ENCODE data around the gene AASS. TPM values are rescaled to one million over a fixed set of nuclear protein-coding genes. Genes with fewer than 3 reads are reported as not detected.

Gene AASS
- total RNA-seq, 1 experiment from 2014 or later, result 11.3 TPM

DNA sequence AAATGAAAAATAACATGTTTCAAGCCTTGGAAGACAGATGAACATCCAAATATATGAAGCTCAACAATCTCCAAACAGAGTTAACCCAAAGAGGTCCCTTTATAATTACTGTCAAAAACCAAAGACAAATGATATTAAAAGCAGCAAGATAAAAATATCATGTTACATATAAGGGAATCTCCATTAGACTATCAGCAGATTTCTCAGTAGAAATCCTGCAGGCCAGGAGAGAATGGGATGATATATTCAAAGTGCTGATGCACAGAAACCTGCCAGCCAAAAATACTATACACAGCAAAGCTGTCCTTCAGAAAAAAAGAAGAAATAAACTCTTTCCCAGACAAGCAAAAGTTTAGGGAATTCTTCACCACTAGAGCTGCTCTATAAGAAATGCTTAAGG lies 41.0 kb downstream of the AASS start:
- peaks cover 26% of the 10 kb centered on the region for H3K9me3 Mint-ChIP-seq (ENCODE audit: unreplicated experiment)
- Histone ChIP-seq H3K4me1 (no peaks in the 10 kb centered on the region), H3K9me3 (peaks cover 10% of the 10 kb centered on the region; the same call in 1 of the 2 replicates), H3K36me3 (ENCODE audit: control insufficient read depth, insufficient read depth, low read length) (no peaks in the 10 kb centered on the region), H3K27me3 (replicated peaks; ENCODE audit: control insufficient read depth, insufficient read depth, low read length) (no peaks in the 10 kb centered on the region), H3K4me3 (ENCODE audit: low read depth, low read length) (no peak overlapping the region)
- no peak overlapping the region for H3K27ac Mint-ChIP-seq (ENCODE audit: unreplicated experiment)
- H3K4me3 Mint-ChIP-seq (ENCODE audit: unreplicated experiment), result no peak overlapping the region
- intact Hi-C loops (cut with micrococcal nuclease; ENCODE audit: unreplicated experiment), result no loop called here
- peaks cover 15% of the 10 kb centered on the region for H3K36me3 Mint-ChIP-seq (ENCODE audit: insufficient read depth, unreplicated experiment)
- BruUV-seq (replicated peaks), result no TSS peak
- POLR2A ChIA-PET, result no interaction called here
- DNase-seq, result no peak
- H3K4me1 Mint-ChIP-seq (ENCODE audit: low read depth, unreplicated experiment), result no peaks in the 10 kb centered on the region
- CTCF ChIA-PET, result no interaction called here
- H3K27me3 Mint-ChIP-seq (ENCODE audit: insufficient read depth, unreplicated experiment), result no peaks in the 10 kb centered on the region
- TF ChIP-seq, protein P1, sequence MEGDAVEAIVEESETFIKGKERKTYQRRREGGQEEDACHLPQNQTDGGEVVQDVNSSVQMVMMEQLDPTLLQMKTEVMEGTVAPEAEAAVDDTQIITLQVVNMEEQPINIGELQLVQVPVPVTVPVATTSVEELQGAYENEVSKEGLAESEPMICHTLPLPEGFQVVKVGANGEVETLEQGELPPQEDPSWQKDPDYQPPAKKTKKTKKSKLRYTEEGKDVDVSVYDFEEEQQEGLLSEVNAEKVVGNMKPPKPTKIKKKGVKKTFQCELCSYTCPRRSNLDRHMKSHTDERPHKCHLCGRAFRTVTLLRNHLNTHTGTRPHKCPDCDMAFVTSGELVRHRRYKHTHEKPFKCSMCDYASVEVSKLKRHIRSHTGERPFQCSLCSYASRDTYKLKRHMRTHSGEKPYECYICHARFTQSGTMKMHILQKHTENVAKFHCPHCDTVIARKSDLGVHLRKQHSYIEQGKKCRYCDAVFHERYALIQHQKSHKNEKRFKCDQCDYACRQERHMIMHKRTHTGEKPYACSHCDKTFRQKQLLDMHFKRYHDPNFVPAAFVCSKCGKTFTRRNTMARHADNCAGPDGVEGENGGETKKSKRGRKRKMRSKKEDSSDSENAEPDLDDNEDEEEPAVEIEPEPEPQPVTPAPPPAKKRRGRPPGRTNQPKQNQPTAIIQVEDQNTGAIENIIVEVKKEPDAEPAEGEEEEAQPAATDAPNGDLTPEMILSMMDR (IDR thresholded peaks at IDR 0.05; ENCODE audit: insufficient read depth in 1 of 2, low read depth in 1 of 2, low read length in 1 of 2, severe bottlenecking in 1 of 2, unreplicated experiment in 1 of 2), result no peak

GRCh38 chr7:122100021-122100420 lies 44.0 kb downstream of the AASS start:
- Histone ChIP-seq H3K36me3 (ENCODE audit: control insufficient read depth, insufficient read depth, low read length) (no peaks in the 10 kb centered on the region), H3K4me3 (ENCODE audit: low read depth, low read length) (no peak overlapping the region), H3K4me1 (no peaks in the 10 kb centered on the region), H3K27me3 (replicated peaks; ENCODE audit: control insufficient read depth, insufficient read depth, low read length) (no peaks in the 10 kb centered on the region), H3K9me3 (peaks cover 10% of the 10 kb centered on the region; the same call in 1 of the 2 replicates)
- peaks cover 6% of the 10 kb centered on the region for H3K36me3 Mint-ChIP-seq (ENCODE audit: insufficient read depth, unreplicated experiment)
- no peak overlapping the region for H3K27ac Mint-ChIP-seq (ENCODE audit: unreplicated experiment)
- ChIA-PET CTCF (no interaction called here), POLR2A (no interaction called here)
- H3K4me3 Mint-ChIP-seq (ENCODE audit: unreplicated experiment), result no peak overlapping the region
- intact Hi-C loops (cut with micrococcal nuclease; ENCODE audit: unreplicated experiment), result no loop called here
- no peaks in the 10 kb centered on the region for H3K4me1 Mint-ChIP-seq (ENCODE audit: low read depth, unreplicated experiment)
- DNase-seq, result no peak
- BruUV-seq (replicated peaks), result no TSS peak
- TF ChIP-seq, protein P1 (IDR thresholded peaks at IDR 0.05; ENCODE audit: insufficient read depth in 1 of 2, low read depth in 1 of 2, low read length in 1 of 2, severe bottlenecking in 1 of 2, unreplicated experiment in 1 of 2), result no peak
- no peaks in the 10 kb centered on the region for H3K9me3 Mint-ChIP-seq (ENCODE audit: unreplicated experiment)
- H3K27me3 Mint-ChIP-seq (ENCODE audit: insufficient read depth, unreplicated experiment), result no peaks in the 10 kb centered on the region

- Histone ChIP-seq H3K4me1 (no peaks in the 10 kb centered on the region), H3K9me3 (no peaks in the 10 kb centered on the region), H3K4me3 (ENCODE audit: low read depth, low read length) (no peak overlapping the region), H3K36me3 (ENCODE audit: control insufficient read depth, insufficient read depth, low read length) (no peaks in the 10 kb centered on the region), H3K27me3 (replicated peaks; ENCODE audit: control insufficient read depth, insufficient read depth, low read length) (no peaks in the 10 kb centered on the region)
- TF ChIP-seq, protein P1 (IDR thresholded peaks at IDR 0.05; ENCODE audit: insufficient read depth in 1 of 2, low read depth in 1 of 2, low read length in 1 of 2, severe bottlenecking in 1 of 2, unreplicated experiment in 1 of 2), result no peak
- BruUV-seq (replicated peaks), result no TSS peak
- H3K4me3 Mint-ChIP-seq (ENCODE audit: unreplicated experiment), result no peak overlapping the region
- ChIA-PET POLR2A (no interaction called here), CTCF (no interaction called here)
- no peak overlapping the region for H3K27ac Mint-ChIP-seq (ENCODE audit: unreplicated experiment)
- DNase-seq, result no peak
- H3K27me3 Mint-ChIP-seq (ENCODE audit: insufficient read depth, unreplicated experiment), result no peaks in the 10 kb centered on the region
- H3K9me3 Mint-ChIP-seq (ENCODE audit: unreplicated experiment), result no peaks in the 10 kb centered on the region
- peaks cover 1% of the 10 kb centered on the region for H3K36me3 Mint-ChIP-seq (ENCODE audit: insufficient read depth, unreplicated experiment)
- intact Hi-C loops (cut with micrococcal nuclease; ENCODE audit: unreplicated experiment), result no loop called here
- no peaks in the 10 kb centered on the region for H3K4me1 Mint-ChIP-seq (ENCODE audit: low read depth, unreplicated experiment)
Measured at GRCh38 chr7:122095642-122096041, 48.4 kb downstream of the AASS start.
